B cell (primary cell): Measurements from ENCODE around the gene KCNT2. TPM values are rescaled to one million over a fixed set of nuclear protein-coding genes. Genes with fewer than 3 reads are reported as not detected.

Experiments
- ATAC-seq: fragments of 200-7000 bp; cut with Tn5 transposase; one replicate; pipeline ENCODE4 v1.10.0; 2021; ENCODE audit warnings: low read depth, mild to moderate bottlenecking, moderate number of reproducible peaks, moderate library complexity
- CTCF ChIA-PET: fragments of 350-600 bp; sonication (Branson Sonifier 250); formaldehyde crosslinking; loops from one replicate; lab custom pipeline; 2021; ENCODE audit warnings: antibody characterized with exemption, inconsistent platforms; lab: Charles Lee
- POLR2A ChIA-PET: fragments of 350-600 bp; sonication (Branson Sonifier 250); formaldehyde crosslinking; loops from one replicate; lab custom pipeline; 2021; ENCODE audit warnings: antibody characterized with exemption; lab: Charles Lee
- DNase-seq: peaks from one replicate; pipeline ENCODE4 v3.0.0; 2013
- H2AFZ ChIP-seq: 2 replicates; pipeline ENCODE4 v1.6.1; 2012; ENCODE audit warnings: mild to moderate bottlenecking, low read depth, low read length; ENCODE audit not compliant: insufficient read depth, poor library complexity, severe bottlenecking
- H3K27ac ChIP-seq, 2 donors: 1 replicate in 1 of 2; 2 replicates in 1 of 2; pipeline ENCODE4 v1.5.1; 2012 to 2013; ENCODE audit warnings: low read length in 2 of 2, mild to moderate bottlenecking in 2 of 2, moderate library complexity in 1 of 2
- H3K27me3 ChIP-seq, 4 experiments: fragments of 200-600 bp in 1 of 4; sonication (generic) in 1 of 4; replicated peaks in 1 of 4; 1 replicate in 2 of 4; 2 replicates in 2 of 4; pipeline versions ENCODE4 v1.6.1 to v1.7.0; 2013 to 2016; ENCODE audit warnings: low read length in 3 of 4, mild to moderate bottlenecking in 2 of 4, mixed read lengths in 1 of 4, moderate library complexity in 1 of 4; ENCODE audit not compliant: insufficient read depth in 4 of 4, control insufficient read depth in 3 of 4; ENCODE audit errors: control extremely low read depth in 1 of 4
- H3K36me3 ChIP-seq, 2 experiments: replicated peaks in 1 of 2; 1 replicate in 1 of 2; 2 replicates in 1 of 2; pipeline versions ENCODE4 v1.6.1 to v1.7.1; 2013; ENCODE audit warnings: low read length in 1 of 2; ENCODE audit not compliant: insufficient read depth in 2 of 2, control insufficient read depth in 1 of 2; ENCODE audit errors: control extremely low read depth in 1 of 2, extremely low read depth in 1 of 2
- H3K4me1 ChIP-seq, 2 donors: fragments of 200-600 bp in 1 of 2; sonication (generic) in 1 of 2; 1 replicate in 1 of 2; 2 replicates in 1 of 2; pipeline versions ENCODE4 v1.5.1 to v1.6.1; 2013 to 2017; ENCODE audit warnings: low read length in 2 of 2; ENCODE audit not compliant: control insufficient read depth in 2 of 2, insufficient read depth in 2 of 2
- H3K4me2 ChIP-seq: replicated peaks from 2 replicates; pipeline ENCODE3; 2012; ENCODE audit warnings: mild to moderate bottlenecking, low read depth, low read length; ENCODE audit not compliant: poor library complexity, severe bottlenecking
- H3K4me3 ChIP-seq, 5 experiments: fragments of 200-600 bp in 1 of 5; sonication (generic) in 1 of 5; 1 replicate in 3 of 5; 2 replicates in 2 of 5; pipeline versions ENCODE4 v1.5.1 to v1.7.0; 2011 to 2016; ENCODE audit warnings: low read length in 4 of 5, mild to moderate bottlenecking in 4 of 5, low read depth in 2 of 5, control low read depth in 1 of 5, moderate library complexity in 1 of 5; ENCODE audit not compliant: insufficient read depth in 1 of 5; ENCODE audit errors: control extremely low read depth in 1 of 5, extremely low read depth in 1 of 5
- H3K79me2 ChIP-seq: fragments of 200-600 bp; sonication (generic); one replicate; pipeline ENCODE4 v1.6.0; 2016; ENCODE audit warnings: low read length; ENCODE audit not compliant: control insufficient read depth, insufficient read depth
- H3K9ac ChIP-seq: fragments of 200-600 bp; sonication (generic); 2 replicates; pipeline ENCODE4 v1.6.1; 2017; ENCODE audit warnings: mild to moderate bottlenecking, low read length, moderate library complexity
- H3K9me3 ChIP-seq, 3 donors: one replicate each; pipeline versions ENCODE4 v1.6.1 to v1.7.1; 2013; ENCODE audit warnings: low read length in 2 of 3; ENCODE audit not compliant: control insufficient read depth in 2 of 3, insufficient read depth in 1 of 3; ENCODE audit errors: control extremely low read depth in 1 of 3
- H4K20me1 ChIP-seq: 2 replicates; pipeline ENCODE4 v1.6.0; 2012; ENCODE audit warnings: mild to moderate bottlenecking, low read length; ENCODE audit not compliant: insufficient read depth, control insufficient read depth, poor library complexity, severe bottlenecking
- H3K27ac Mint-ChIP-seq: one replicate; pipeline ENCODE4 v1.8.0; 2021; ENCODE audit warnings: mixed read lengths
- H3K27me3 Mint-ChIP-seq: one replicate; pipeline ENCODE4 v1.8.0; 2021; ENCODE audit warnings: mixed read lengths
- H3K4me1 Mint-ChIP-seq: one replicate; pipeline ENCODE4 v1.8.0; 2021; ENCODE audit warnings: mixed read lengths
- H3K4me3 Mint-ChIP-seq: one replicate; pipeline ENCODE4 v1.8.0; 2021; ENCODE audit warnings: mixed read lengths
- H3K9me3 Mint-ChIP-seq: one replicate; pipeline ENCODE4 v1.8.0; 2022; ENCODE audit warnings: mixed read lengths; ENCODE audit not compliant: insufficient read depth
- EZH2 ChIP-seq: IDR thresholded peaks from 2 replicates; pipeline ENCODE4 v1.6.1; 2012; ENCODE audit warnings: borderline replicate concordance, low read depth, mild to moderate bottlenecking, moderate library complexity, low read length; ENCODE audit not compliant: insufficient read depth, poor library complexity, severe bottlenecking
- WGBS: methylation state at CpG from one replicate; pipeline ENCODE4 v1.1.5; 2013; ENCODE audit warnings: missing lambda C conversion rate; ENCODE audit not compliant: insufficient coverage; 5-methylcytosine and 5-hydroxymethylcytosine counted together
- intact Hi-C: fragments of 100-400 bp; cut with micrococcal nuclease; formaldehyde crosslinking; loops from one replicate; pipeline ENCODE4 v1.10.0; 2022
- polyA plus RNA-seq: library from polyadenylated mRNA; depleted of rRNA; stranded (reverse); fragments of >200 nt; gene quantifications from 2 replicates; pipeline ENCODE4 v1.2.3, GENCODE V29; 2012
- total RNA-seq, 2 donors: library from RNA; stranded (reverse); fragments of 120-200 nt in 1 of 2; gene quantifications; 1 replicate in 1 of 2; 2 replicates in 1 of 2; pipeline versions ENCODE4 v1.2.3 to v1.2.4, GENCODE V29; 2013 to 2022
- TF ChIP-seq, protein P1 (sequence below): fragments of 200-600 bp; IDR thresholded peaks from one replicate; pipeline ENCODE4 v1.8.0; 2022; ENCODE audit warnings: antibody characterized with exemption, mild to moderate bottlenecking

Gene KCNT2
- total and polyA plus RNA-seq, 2 donors (not counting 1 experiment from before 2014, with no cell fraction given) = not detected

DNA sequence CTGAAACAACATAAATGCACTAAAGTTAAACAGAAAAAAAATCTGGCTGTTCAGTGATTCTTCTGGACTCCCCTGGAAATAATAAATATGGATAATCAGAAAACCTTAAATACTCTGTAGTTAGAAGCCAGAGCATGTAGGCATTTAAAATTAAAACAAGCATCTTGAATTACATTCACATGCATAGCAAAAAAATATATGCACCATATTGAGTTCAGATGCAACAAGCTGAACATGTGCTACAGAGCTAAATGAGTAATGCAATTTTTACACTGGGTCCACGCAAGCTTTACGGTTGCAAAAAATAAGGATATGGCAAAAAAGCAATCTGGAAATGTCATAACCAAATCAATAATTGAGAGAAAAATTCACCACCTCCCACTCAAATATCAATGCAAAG, 11.5 kb upstream of the KCNT2 start:
- H3K4me3 ChIP-seq = no peak overlapping the region
- Mint-ChIP-seq H3K27ac (no peak overlapping the region), H3K9me3 (no peaks in the 10 kb centered on the region), H3K4me3 (no peak overlapping the region), H3K27me3 (no peaks in the 10 kb centered on the region), H3K4me1 (no peaks in the 10 kb centered on the region)
- CTCF ChIA-PET = no interaction called here
- ATAC-seq (no peak), DNase-seq (no peak)
- H3K4me1 ChIP-seq = no peaks in the 10 kb centered on the region
- no peak overlapping the region for H2AFZ ChIP-seq
- H3K27me3 ChIP-seq = no peaks in the 10 kb centered on the region
- H3K4me2 ChIP-seq = no peak overlapping the region
- no peak for TF ChIP-seq EZH2
- TF ChIP-seq, protein P1, sequence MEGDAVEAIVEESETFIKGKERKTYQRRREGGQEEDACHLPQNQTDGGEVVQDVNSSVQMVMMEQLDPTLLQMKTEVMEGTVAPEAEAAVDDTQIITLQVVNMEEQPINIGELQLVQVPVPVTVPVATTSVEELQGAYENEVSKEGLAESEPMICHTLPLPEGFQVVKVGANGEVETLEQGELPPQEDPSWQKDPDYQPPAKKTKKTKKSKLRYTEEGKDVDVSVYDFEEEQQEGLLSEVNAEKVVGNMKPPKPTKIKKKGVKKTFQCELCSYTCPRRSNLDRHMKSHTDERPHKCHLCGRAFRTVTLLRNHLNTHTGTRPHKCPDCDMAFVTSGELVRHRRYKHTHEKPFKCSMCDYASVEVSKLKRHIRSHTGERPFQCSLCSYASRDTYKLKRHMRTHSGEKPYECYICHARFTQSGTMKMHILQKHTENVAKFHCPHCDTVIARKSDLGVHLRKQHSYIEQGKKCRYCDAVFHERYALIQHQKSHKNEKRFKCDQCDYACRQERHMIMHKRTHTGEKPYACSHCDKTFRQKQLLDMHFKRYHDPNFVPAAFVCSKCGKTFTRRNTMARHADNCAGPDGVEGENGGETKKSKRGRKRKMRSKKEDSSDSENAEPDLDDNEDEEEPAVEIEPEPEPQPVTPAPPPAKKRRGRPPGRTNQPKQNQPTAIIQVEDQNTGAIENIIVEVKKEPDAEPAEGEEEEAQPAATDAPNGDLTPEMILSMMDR = no peak
- no CpG with 5 or more reads among the region's 2 CpGs for WGBS
- POLR2A ChIA-PET = no interaction called here
- no peaks in the 10 kb centered on the region for H3K79me2 ChIP-seq
- no peaks in the 10 kb centered on the region for H3K9me3 ChIP-seq
- H4K20me1 ChIP-seq = no peaks in the 10 kb centered on the region
- no peak overlapping the region for H3K27ac ChIP-seq
- no peak overlapping the region for H3K9ac ChIP-seq
- intact Hi-C loops = no loop called here
- no peaks in the 10 kb centered on the region for H3K36me3 ChIP-seq

DNA sequence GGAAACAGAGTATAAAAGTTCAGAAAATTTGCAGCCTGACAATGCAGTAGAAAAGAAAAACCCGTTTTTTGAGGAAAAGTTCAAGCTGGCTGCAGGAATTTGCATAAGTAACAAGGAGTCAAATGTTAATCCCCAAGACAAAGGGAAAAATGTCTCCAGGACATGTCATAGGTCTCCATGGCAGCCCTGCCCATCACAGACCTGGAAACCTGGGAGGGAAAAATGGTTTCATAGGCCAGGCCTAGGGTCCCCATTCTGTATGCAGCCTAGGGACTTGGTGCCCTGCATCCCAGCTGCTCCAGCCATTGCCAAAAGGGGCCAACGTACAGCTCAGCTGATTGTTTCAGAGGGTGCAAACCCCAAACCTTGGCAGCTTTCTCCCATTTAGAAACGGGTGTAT, 3.6 kb upstream of the KCNT2 start:
- WGBS = 83% methylated on average over 2 of the region's 3 CpGs
- H3K27ac ChIP-seq = no peak overlapping the region
- TF ChIP-seq EZH2 = no peak
- TF ChIP-seq, protein P1 = no peak
- no peak overlapping the region for H3K9ac ChIP-seq
- H3K27me3 ChIP-seq = peaks cover 0 to 14% (median 10%) of the 10 kb centered on the region in 4 experiments
- CTCF ChIA-PET = no interaction called here
- no peak overlapping the region for H2AFZ ChIP-seq
- no peak for ATAC-seq
- intact Hi-C loops = no loop called here
- no peaks in the 10 kb centered on the region for H3K4me1 ChIP-seq
- H3K9me3 ChIP-seq = peaks cover 0 to 10% (median 1%) of the 10 kb centered on the region in 3 donors
- H3K4me2 ChIP-seq = no peak overlapping the region
- no peak overlapping the region for H3K4me3 Mint-ChIP-seq
- no peaks in the 10 kb centered on the region for H3K9me3 Mint-ChIP-seq
- H3K27ac Mint-ChIP-seq = no peak overlapping the region
- no peak overlapping the region for H3K4me3 ChIP-seq
- peaks cover 22% of the 10 kb centered on the region for H3K27me3 Mint-ChIP-seq
- DNase-seq = no peak
- no peaks in the 10 kb centered on the region for H3K79me2 ChIP-seq
- POLR2A ChIA-PET = no interaction called here
- no peaks in the 10 kb centered on the region for H4K20me1 ChIP-seq
- H3K4me1 Mint-ChIP-seq = peaks cover 3% of the 10 kb centered on the region
- H3K36me3 ChIP-seq = no peaks in the 10 kb centered on the region
